NCI-H748 (cell line): ENCODE results near the gene PLEKHM1.
"Not testable (repeated sequence)": the region's sequence is repeated elsewhere in the genome, so short reads cannot be mapped to it uniquely, and the experiment has no call there.

ENCODE experiments used
- DNase-seq: peaks from one replicate; lab custom pipeline; 2025; ENCODE audit not compliant: unreplicated experiment; lab: John Stamatoyannopoulos, UW

The PLEKHM1 gene

DNA sequence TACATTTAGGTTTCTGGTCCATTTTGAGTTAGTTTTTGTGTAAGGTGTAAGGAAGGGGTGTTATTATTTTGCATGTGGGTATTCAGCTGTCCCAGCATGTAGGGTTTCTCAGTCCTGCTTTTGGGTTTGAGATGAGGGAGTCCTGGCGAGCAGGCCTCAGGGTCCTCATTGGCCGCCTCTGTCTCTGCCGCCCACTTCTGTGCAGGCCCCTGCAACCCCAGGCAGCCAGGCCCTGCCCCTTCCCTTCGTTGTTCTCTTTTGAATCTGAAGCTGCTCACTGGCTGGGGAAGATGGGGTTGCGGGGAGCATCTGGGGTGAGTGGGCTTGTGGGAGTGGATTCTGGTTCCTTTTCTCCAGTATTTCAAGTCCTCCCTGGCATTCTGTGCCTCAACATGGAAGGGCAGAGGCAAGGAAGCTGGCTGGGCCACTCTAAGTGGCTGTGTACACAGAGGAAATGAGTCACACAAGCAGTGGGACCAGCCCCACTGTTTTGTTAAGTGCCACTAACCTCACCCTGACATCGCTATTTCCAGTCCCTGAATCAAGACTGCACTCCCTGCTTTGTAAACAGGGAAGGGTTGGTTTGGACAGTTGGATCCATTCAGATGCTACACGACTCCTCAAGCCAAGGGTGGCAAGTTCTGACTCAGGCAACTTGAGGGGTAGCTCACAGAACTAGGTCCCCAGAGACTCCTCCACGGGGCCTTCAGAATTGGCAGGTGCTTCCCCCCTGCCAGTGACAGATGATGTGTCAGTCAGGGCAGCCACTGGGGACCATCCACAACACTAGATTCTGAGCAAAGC, 28.8 kb downstream of the PLEKHM1 start:
- DNase-seq, result peak; percentile 11

DNA sequence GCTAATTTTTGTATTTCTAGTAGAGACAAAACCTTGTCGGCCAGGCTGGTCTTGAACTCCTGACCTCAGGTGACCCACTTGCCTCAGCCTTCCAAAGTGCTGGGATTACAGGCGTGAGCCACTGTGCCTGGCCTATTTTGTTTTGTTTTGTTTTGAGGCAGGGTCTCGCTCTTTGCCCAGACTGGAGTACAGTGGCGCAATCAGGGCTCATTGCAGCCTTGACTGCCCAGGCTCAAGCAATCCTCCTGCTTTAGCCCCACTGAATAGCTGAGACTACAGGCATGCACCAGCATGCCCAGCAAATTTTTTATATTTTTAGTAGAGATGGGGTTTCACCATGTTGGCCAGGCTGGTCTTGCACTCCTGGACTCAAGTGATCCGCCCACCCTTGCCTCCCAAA, 30.1 kb downstream of the PLEKHM1 start:
- not testable (repeated sequence) for DNase-seq

DNA sequence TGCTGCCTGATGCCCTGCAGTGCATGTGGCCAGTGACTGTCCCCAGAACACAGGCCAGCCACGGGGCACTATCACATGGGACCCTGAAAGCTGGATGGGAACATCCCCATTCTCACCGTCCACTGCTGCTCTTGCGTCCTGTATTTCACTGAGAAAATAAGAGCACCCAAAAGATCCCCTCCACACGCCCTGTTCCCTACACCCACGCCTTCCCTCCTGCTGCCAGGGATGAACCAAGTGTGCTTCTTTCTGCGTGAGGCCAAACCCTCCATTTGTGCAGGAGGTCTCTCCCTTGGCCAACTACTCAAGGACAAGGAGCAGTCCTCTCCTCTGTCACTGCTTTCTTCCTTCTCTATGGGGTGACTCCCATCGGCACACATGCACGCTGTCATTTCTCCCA, 36.2 kb downstream of the PLEKHM1 start:
- DNase-seq, result not testable (repeated sequence)

DNA sequence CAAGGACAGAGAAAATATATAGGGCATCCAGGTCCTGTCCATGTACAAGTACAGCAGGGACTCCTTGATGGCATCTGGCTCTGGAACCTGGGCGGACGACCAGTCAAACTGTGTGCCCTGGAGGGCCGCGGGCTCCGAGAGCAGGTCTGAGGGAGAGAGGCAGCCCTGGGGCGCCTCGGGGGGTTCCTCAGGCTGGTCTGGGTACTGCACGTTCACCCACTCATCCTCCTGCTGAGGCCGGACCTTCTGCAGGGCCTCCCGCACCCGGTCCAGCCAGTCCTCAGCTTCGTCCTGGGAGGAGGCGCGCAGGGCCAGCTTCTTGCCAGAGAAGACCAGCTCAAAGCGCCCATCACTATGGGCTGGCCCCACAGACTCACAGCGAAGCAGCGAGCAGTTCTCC, 36.8 kb downstream of the PLEKHM1 start:
- not testable (repeated sequence) for DNase-seq

DNA sequence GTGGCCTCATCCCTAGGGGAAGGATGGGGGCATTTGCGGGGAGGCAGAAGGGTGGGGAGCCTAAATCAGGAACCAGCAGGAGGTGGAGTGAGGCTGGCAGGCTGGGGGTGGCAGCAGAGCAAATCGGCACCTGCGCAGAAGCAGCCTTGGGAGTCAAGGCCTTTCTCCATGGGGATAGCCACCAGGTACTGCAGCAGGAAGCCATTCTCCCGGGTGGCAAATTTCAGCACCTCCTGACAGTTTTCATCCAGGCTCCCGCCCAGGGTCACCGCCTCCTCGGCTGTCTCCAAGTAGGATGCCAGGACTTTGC, 37.3 kb downstream of the PLEKHM1 start:
- not testable (repeated sequence) for DNase-seq

DNA sequence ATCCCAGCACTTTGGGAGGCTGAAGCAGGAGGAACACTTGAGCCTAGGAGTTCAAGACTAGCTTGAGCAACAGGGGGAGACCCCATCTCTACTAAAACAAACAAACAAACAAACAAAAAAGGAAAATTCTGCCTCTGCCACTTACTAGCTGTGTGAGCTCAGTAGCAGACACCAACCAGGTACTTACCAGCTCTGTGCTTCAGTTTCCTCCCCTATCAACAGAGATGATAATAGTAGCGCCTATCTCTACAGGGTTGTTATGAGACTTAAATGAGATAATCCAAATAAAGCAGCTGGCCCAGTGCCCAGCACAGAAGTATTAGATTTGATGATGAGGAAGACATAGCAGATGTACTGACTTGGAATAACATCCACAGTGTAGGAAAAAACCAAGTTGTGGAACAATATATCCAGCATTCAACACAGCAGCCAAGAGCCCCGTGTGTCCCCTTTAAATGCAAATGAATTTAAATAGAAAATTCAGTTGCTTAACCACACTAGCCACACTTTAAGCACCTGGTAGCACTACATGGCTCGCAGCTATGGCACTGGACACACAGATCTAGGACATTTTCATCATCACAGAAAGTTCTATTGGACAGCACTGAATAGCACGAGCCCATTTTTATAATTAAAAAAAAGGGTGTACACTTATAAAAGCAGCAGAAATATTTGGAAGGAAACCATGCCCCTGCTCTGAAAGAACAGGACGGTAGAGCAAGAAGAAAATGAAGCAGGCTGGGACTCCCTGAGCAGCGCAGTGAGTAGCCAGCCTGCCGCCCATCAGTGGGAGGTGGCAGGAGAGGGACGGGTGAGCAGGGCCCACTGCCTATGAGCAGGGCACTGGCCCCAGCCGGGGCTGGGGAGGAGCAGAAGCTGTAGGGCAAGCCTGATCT, 37.9 kb downstream of the PLEKHM1 start:
- not testable (repeated sequence) for DNase-seq

DNA sequence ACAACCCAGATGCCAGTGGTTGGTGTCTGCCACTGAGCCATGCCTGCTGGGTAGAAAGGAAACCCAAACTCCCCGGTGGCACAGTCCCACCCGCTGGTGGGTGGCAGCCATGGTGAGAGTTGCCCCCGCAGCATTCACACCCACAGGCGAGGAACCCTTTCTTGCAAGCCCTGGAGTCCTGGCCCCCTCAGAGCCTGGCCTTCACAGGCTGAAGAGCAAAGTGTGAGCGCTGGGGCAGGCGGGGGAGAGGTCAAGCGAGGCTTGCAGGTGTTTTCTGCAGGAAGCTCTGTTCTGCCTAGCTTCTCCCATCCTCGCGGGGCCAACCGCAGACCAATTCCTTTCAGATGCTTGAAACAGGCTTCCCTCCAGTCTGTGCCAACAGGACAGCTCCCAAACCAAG, 38.9 kb downstream of the PLEKHM1 start:
- not testable (repeated sequence) for DNase-seq

DNA sequence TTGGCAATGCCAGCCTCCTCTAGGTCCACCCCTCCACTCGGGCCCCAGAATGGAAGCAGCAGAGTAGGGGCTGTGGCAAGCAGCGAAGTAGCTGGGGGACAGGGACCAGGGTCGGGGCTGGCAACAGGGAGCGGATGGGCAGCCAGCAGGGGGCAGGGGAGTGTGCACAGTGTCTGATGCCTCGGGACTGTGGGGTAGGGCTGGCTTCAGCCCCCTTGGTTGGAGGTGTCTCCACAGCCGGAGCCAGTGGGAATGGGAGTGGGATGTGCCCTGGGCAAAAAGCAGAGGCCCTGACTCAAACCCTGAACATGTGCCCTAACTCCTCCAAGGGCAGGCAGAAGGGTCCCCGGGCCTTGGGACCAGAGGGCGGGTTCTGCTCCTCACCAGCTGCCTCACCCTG, 39.4 kb downstream of the PLEKHM1 start:
- DNase-seq, result no peak

DNA sequence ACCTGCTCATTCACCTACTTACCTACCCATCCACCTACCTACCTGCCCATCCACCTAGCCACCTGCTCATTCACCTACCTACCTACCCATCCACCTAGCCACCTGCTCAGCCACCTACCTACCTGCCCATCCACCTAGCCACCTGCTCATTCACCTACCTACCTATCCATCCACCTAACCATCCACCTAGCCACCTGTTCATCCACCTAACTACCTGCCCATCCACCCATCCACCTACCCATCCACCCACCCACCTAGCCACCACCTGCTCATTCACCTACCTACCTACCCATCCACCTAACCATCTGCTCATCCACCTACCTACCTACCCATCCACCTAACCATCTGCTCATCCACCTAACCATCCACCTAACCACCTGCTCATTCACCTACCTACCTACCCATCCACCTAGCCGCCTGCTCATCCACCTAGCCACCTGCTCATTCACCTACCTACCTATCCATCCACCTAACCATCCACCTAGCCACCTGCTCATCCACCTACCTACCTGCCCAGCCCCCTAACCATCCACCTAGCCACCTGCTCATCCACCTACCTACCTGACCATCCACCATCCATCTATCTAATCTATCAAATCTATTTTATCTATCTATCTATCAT, 40.7 kb downstream of the PLEKHM1 start:
- not testable (repeated sequence) for DNase-seq

DNA sequence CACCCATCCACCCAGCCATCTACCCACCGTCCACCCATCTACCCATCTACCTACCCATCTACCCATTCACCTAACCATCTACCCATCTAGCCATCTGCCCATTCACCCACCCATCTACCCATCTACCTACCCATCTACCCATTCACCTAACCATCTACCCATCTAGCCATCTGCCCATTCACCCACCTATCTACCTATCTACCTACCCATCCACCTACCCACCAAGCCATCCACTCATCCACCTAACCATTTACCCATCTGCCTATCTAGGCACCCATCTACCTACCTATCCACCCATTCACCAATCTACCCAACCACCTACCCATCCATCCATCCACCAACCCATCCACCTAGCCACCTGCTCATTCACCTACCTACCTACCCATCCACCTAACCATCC, 41.3 kb downstream of the PLEKHM1 start:
- DNase-seq, result not testable (repeated sequence)

DNA sequence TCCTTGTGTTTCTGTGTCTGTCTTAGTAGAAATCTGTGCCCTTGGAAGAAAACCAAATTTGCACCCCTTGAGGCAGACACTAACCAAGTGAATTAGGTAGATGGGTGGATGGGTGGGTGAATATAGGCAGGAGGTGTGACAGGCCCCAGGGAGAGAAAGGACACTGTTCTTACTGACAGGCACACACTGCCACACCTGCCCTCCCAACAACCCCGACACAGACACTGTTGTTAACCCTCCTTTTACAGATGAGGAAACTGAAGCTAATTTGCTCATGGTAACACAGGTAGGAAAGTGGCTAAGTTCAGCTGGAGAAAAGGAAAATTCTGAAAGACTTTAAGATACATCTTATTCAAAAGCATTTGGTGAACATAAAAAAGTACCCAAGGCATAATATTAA, 42.0 kb downstream of the PLEKHM1 start:
- not testable (repeated sequence) for DNase-seq

DNA sequence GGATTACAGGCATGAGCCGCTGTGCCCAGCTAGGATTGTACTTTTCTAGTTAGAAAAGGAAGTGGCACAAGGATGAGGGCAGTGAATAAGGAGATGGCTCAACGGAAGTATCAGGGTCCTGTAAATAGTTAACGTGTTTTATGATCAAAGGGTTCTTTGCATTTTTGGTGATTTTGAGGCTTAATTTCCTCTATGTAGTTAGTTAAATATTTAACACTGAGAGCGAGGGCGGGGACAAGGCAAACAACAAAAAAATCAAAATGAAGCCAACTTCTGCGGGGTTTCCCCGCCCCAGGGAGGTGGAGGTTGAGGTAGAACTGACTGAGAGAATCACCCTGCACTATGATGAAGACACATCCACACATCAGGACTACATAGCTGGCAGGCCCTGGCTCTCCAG, 42.5 kb downstream of the PLEKHM1 start:
- not testable (repeated sequence) for DNase-seq

DNA sequence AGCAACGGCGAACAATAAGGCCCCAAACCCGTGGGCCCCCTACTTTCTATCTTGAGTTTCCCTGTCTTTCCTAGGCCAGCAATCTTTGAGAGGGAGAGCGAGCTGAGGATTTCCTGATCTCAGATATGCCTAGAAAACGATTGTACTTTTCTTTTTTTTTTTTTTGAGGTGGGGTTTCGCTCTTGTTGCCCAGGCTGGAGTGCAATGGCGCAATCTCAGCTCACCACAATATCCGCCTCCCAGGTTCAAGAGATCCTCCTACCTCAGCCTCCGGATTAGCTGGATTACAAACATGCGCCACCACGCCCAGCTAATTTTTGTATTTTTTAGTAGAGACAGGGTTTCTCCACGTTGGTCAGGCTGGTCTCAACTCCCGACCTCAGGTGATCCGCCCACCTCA, 42.9 kb downstream of the PLEKHM1 start:
- not testable (repeated sequence) for DNase-seq

DNA sequence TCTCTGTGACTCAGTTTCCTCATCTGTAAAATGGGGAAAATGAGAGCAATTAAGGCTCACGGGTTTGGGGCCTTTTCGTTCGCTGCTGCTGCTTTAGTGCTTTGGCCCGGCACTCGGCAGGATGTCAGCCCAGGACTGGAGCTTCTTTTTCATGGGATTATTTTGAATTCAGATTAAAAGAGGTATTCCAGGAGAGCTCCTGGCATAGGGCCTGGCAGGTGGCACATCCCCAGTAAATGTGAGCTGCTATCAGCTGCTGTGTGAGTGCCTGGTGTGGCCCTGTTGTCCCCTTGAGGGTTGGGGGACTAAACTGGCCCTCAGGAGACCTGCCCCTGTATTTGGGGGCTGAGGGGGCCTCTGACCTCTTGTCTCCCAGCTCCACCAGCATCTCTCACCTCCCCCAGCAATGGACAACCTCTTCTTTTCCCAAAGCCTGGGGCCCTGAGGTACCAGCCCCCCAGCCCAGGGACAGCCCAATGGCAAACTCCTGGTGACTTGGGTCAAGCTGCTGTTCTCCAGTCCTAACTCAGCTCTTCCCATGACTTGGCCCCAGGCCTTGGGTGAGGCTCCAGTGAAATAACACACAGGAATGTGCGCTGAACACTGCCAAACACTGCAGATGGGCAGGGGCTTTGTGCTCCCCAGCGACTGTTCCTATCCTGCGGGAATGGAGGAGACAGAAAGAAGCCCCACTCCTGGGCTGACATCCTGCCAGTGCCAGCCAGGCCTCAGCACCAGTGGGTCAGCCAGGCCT, 43.5 kb downstream of the PLEKHM1 start:
- not testable (repeated sequence) for DNase-seq

DNA sequence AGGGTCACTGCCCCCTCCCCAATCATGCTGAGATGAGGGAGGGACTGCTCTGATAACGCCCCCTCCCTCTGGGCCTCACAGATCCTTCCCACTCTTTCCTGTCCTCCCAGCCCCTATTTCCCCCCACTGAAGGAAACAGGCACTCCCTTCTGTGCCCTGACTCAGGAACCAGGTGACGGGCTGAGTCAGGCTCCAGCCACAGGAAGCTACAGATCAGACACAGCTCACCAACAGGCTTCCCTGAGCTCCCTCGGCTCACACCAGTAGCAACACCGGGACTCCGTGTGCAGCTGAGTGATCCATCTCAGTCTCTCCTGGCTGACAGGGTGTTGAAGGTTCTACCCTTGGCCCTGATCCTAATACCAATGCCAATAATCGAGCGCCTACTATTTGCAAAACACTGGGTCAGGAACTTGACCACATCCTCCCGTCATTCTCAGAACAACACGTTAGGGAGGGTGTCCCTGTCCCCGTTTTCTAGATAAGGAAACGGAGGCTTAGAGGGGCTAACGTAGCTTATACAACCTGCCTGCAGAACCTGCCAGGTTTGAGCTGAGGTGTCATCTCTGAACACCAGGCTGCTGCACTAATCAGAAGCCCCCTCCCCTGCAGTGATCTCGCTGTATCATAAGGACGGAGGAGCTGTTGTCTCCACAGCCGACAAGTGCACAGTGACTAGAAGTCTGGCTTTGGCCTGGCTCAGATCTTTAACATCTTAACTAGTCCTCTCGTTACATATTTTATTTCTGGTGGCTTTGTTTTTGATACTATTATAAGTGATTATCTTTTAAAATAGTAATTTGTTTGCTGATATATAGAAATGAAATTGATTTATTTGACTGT, 44.4 kb downstream of the PLEKHM1 start:
- not testable (repeated sequence) for DNase-seq

DNA sequence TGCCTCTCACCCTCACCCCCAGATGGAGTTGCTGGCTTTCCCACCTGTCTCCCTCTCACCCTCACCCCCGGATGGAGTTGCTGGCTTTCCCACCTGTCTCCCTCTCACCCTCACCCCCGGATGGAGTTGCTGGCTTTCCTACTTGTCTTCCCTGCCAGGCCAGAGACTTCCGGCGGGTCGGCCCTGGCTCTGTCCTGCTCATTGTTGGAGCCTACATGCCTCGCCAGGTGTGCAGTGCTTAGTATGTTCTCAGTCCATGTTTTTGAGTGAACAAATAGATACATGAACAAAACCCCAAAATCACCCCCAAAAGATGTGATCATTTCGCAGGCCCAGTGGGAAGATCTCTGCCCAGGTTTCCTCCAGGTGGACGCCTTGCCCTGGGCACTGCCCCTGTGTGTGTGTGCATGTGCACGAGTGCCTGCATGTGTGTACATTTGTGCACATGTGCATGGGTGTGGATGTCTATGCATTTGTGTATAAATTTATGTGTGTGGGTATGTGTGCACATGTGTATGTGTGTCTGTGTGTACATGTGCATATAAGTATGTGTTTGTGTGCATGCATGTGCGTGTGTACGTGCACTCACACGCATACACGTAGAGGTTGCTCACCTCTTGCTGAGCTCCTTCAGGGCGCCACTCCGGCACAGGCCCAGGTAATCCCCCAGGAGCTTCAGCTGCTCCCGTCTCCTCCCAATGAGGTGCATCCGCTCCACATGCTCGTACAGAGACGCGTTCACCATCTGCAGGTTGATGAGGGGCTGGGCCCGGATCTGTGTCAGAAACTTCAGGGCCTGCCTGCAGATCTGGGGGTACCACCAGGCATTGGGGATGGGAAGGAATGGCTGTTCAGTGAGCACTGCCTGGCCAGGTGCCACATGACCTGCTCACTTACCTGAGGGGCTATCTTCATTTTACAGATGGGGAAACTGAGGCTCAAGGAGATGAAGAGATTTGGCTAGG, 45.4 kb downstream of the PLEKHM1 start:
- DNase-seq, result not testable (repeated sequence)

DNA sequence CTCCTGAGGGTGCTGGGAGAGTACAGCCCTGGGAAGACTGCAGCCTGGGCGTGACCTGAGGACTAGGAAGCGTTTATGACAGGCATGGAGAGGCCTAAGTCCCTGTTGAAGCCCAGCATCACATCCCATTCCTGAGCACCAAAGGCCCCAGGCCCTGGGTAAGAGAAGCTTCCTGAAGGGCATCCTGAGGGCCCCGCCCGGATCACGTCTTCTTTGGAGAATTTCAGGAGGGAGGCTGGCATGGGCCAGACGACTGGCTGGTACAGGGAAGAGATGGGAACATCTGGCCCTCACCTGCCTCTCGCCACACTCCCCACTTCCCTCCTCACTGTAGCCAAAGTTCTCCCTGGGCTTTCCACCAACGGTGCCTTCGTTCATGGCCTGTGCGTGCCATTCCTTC, 46.2 kb downstream of the PLEKHM1 start:
- not testable (repeated sequence) for DNase-seq

DNA sequence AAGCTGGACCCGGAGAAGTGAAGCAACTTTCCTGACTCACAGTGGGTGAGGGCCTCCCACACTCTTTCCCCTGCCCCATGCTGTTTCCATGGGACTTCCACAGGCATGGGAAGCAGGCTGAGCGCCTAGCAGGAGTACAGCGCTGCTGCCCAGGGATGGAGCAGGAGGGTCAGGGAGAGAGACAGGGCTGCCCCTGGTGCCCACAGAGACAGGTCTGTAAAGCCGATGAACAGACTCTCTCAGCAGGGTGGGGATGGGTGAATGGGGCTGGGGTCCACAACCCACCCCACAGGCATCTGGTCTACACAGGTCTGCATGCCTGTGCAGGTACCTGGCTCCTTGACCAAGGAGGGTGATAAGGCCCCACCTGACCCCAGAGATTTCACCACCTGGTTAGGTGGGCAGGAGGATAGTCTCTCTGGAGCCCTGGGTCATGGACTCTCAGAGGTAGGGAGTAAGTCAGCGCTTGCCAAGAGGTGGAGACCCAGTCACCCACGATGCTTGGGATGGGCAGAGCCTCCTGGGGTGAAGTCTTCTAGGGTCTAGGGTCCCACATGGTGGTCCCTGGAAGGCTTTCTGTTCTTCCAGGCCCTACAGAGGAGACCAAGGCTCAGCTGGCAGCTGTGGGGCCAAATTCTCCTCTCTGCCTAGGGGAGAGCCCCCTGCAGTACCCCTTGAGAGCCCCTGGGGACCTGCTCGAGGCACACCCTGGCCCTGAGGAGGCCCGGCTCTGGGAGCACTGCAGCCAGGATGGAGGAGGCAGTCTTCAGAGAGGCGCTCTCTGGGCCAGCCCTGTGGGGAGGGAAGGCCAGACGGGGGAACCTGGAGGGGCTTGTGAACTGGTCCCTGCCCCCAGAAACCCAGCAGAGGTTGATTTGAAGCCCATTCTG, 46.9 kb downstream of the PLEKHM1 start:
- DNase-seq, result not testable (repeated sequence)
